SK-N-SH (cell line): Measurements from ENCODE around the gene WDR49. TPM values are rescaled to one million over a fixed set of nuclear protein-coding genes. Genes with fewer than 3 reads are reported as not detected.

Source experiments
- CTCF ChIA-PET: fragments of 300-600, 350-600 bp; formaldehyde crosslinking; extraction: SDS; loops from one replicate; lab custom pipeline; 2021; lab: Yijun Ruan, JAX
- POLR2A ChIA-PET: fragments of 350-600 bp; sonication (Branson Sonifier 250); formaldehyde crosslinking; extraction: SDS; loops from one replicate; lab custom pipeline; 2020; ENCODE audit warnings: antibody characterized with exemption, inconsistent platforms; lab: Yijun Ruan, JAX
- DNase-seq: peaks from one replicate; pipeline ENCODE4 v3.0.0; 2012
- H2AFZ ChIP-seq: fragments of 200-600 bp; sonication (generic); 2 replicates; pipeline ENCODE4 v1.8.1; 2016; ENCODE audit warnings: antibody characterized with exemption, mild to moderate bottlenecking, low read depth
- H3F3A ChIP-seq: fragments of 200-600 bp; sonication (generic); replicated peaks from 2 replicates; pipeline ENCODE3; 2016; ENCODE audit warnings: antibody characterized with exemption, mild to moderate bottlenecking; ENCODE audit not compliant: insufficient read depth
- H3K27ac ChIP-seq, 2 experiments: fragments of 200-500 bp in 1 of 2; fragments of 200-600 bp in 1 of 2; sonication (Bioruptor generic) in 1 of 2; sonication (generic), shearing (Covaris generic) in 1 of 2; 2 replicates each; pipeline versions ENCODE4 v1.5.1 to v1.6.1; 2014 to 2016; ENCODE audit warnings: low read depth in 2 of 2, inconsistent platforms in 1 of 2, low read length in 1 of 2, mild to moderate bottlenecking in 1 of 2, mixed read lengths in 1 of 2
- H3K27me3 ChIP-seq: fragments of 200-600 bp; sonication (generic), shearing (Covaris generic); 2 replicates; pipeline ENCODE4 v1.6.1; 2016; ENCODE audit warnings: mixed run types; ENCODE audit not compliant: insufficient read depth
- H3K36me3 ChIP-seq, 2 experiments: fragments of 200-500 bp in 1 of 2; fragments of 200-600 bp in 1 of 2; sonication (Bioruptor generic) in 1 of 2; sonication (generic) in 1 of 2; replicated peaks in 1 of 2; 2 replicates each; pipeline versions ENCODE3 to v1.5.1; 2014 to 2016; ENCODE audit warnings: low read length in 1 of 2, mild to moderate bottlenecking in 1 of 2; ENCODE audit not compliant: insufficient read depth in 2 of 2, control insufficient read depth in 1 of 2
- H3K4me1 ChIP-seq, 2 experiments: fragments of 200-500 bp in 1 of 2; fragments of 200-600 bp in 1 of 2; sonication (Bioruptor generic) in 1 of 2; sonication (generic), shearing (Covaris generic) in 1 of 2; 2 replicates each; pipeline versions ENCODE4 v1.5.1 to v1.6.1; 2014 to 2016; ENCODE audit warnings: low read depth in 1 of 2, low read length in 1 of 2, mixed run types in 1 of 2; ENCODE audit not compliant: insufficient read depth in 2 of 2, control insufficient read depth in 1 of 2
- H3K4me2 ChIP-seq: fragments of 200-600 bp; sonication (generic), shearing (Covaris generic); 2 replicates; pipeline ENCODE4 v1.6.1; 2017; ENCODE audit warnings: mixed run types
- H3K4me3 ChIP-seq, 2 experiments: fragments of 200-500 bp in 1 of 2; fragments of 200-600 bp in 1 of 2; sonication (Bioruptor generic) in 1 of 2; sonication (generic), shearing (Covaris generic) in 1 of 2; 2 replicates each; pipeline versions ENCODE4 v1.5.1 to v1.8.1; 2014 to 2016; ENCODE audit warnings: low read depth in 2 of 2, inconsistent platforms in 1 of 2, low read length in 1 of 2, mild to moderate bottlenecking in 1 of 2, mixed read lengths in 1 of 2, moderate library complexity in 1 of 2
- H3K79me2 ChIP-seq: fragments of 200-600 bp; sonication (generic); 2 replicates; pipeline ENCODE4 v1.8.1; 2017; ENCODE audit warnings: mild to moderate bottlenecking; ENCODE audit not compliant: insufficient read depth
- H3K9ac ChIP-seq: fragments of 200-600 bp; sonication (generic); 2 replicates; pipeline ENCODE4 v1.6.1; 2017; ENCODE audit warnings: mixed run types
- H3K9me2 ChIP-seq: fragments of 200-600 bp; sonication (generic); 2 replicates; pipeline ENCODE4 v1.6.1; 2017; ENCODE audit warnings: mixed run types
- H3K9me3 ChIP-seq: fragments of 200-600 bp; sonication (generic); 2 replicates; pipeline ENCODE4 v1.6.1; 2017; ENCODE audit warnings: mixed run types, mild to moderate bottlenecking, moderate library complexity
- H4K20me1 ChIP-seq: fragments of 200-600 bp; sonication (generic); 2 replicates; pipeline ENCODE4 v1.6.1; 2017; ENCODE audit warnings: mild to moderate bottlenecking, mixed run types; ENCODE audit not compliant: insufficient read depth
- CHD2 ChIP-seq: fragments of 150-350 bp; IDR thresholded peaks from 2 replicates; pipeline ENCODE4 v1.6.1; 2018; ENCODE audit warnings: low read length; ENCODE audit not compliant: partially characterized antibody
- EP300 ChIP-seq, 2 experiments: IDR thresholded peaks; 2 replicates each; pipeline versions ENCODE4 v1.4.0 to v1.6.1; 2012; ENCODE audit warnings: borderline replicate concordance in 1 of 2, low read depth in 1 of 2, low read length in 1 of 2
- FOSL2 ChIP-seq: IDR thresholded peaks from 2 replicates; pipeline ENCODE4 v1.4.0; 2012; ENCODE audit warnings: low read depth, mild to moderate bottlenecking, moderate library complexity, borderline replicate concordance
- FOXM1 ChIP-seq: IDR thresholded peaks from 2 replicates; pipeline ENCODE4 v1.4.0; 2012; ENCODE audit warnings: low read depth, mild to moderate bottlenecking
- GABPA ChIP-seq: IDR thresholded peaks from 2 replicates; pipeline ENCODE4 v1.4.0; 2012; ENCODE audit warnings: low read depth, mild to moderate bottlenecking
- GATA2 ChIP-seq: sonication (generic); formaldehyde crosslinking; IDR thresholded peaks from 2 replicates; pipeline ENCODE4 v1.5.0; 2020; ENCODE audit warnings: mild to moderate bottlenecking, missing genetic modification reagents
- IRF3 ChIP-seq: fragments of 150-350 bp; IDR thresholded peaks from 2 replicates; pipeline ENCODE4 v1.6.1; 2016; ENCODE audit warnings: mild to moderate bottlenecking, low read depth, low read length
- JUND ChIP-seq: IDR thresholded peaks from 2 replicates; pipeline ENCODE4 v1.4.0; 2012
- MEF2A ChIP-seq: IDR thresholded peaks from 2 replicates; pipeline ENCODE4 v1.4.0; 2012; ENCODE audit warnings: low read depth, borderline replicate concordance
- MXI1 ChIP-seq: IDR thresholded peaks from 2 replicates; pipeline ENCODE4 v1.6.1; 2012; ENCODE audit warnings: mild to moderate bottlenecking, low read depth, low read length, improper control_type of control experiment
- NFIC ChIP-seq: IDR thresholded peaks from 2 replicates; pipeline ENCODE4 v1.4.0; 2012; ENCODE audit warnings: borderline replicate concordance
- NRF1 ChIP-seq: IDR thresholded peaks from 2 replicates; pipeline ENCODE4 v1.6.1; 2012; ENCODE audit warnings: low read depth, mild to moderate bottlenecking, low read length
- POLR2AphosphoS5 ChIP-seq: IDR thresholded peaks from 2 replicates; pipeline ENCODE4 v1.6.1; 2012; ENCODE audit warnings: low read depth, low read length
- RFX5 ChIP-seq: IDR thresholded peaks from 2 replicates; pipeline ENCODE4 v1.6.1; 2012; ENCODE audit warnings: mild to moderate bottlenecking, improper control_type of control experiment, low read length
- RXRA ChIP-seq: IDR thresholded peaks from 2 replicates; pipeline ENCODE4 v1.4.0; 2012; ENCODE audit warnings: low read depth, mild to moderate bottlenecking, borderline replicate concordance
- SIN3A ChIP-seq: IDR thresholded peaks from 2 replicates; pipeline ENCODE4 v1.6.1; 2012; ENCODE audit warnings: low read depth, mild to moderate bottlenecking, low read length, moderate library complexity, borderline replicate concordance
- SMC3 ChIP-seq: IDR thresholded peaks from 2 replicates; pipeline ENCODE4 v1.6.1; 2012; ENCODE audit warnings: low read depth, low read length, improper control_type of control experiment
- TCF12 ChIP-seq: IDR thresholded peaks from 2 replicates; pipeline ENCODE4 v1.4.0; 2012
- TEAD4 ChIP-seq: IDR thresholded peaks from 2 replicates; pipeline ENCODE4 v1.4.0; 2012; ENCODE audit warnings: mild to moderate bottlenecking, borderline replicate concordance; ENCODE audit not compliant: insufficient read depth
- WGBS: methylation state at CpG from one replicate; pipeline ENCODE4 v1.1.6; 2017; ENCODE audit warnings: low lambda C conversion rate; 5-methylcytosine and 5-hydroxymethylcytosine counted together
- polyA plus RNA-seq, 3 experiments: library from polyadenylated mRNA; depleted of rRNA; stranded (reverse); fragments of >200 nt; gene quantifications; 2 replicates each; pipeline ENCODE4 v1.2.3, GENCODE V29; 2012
- TF ChIP-seq, protein P1 (sequence below): IDR thresholded peaks from 2 replicates; pipeline ENCODE4 v1.4.0; 2012; ENCODE audit warnings: low read depth, borderline replicate concordance
- TF ChIP-seq, protein P2 (sequence below): IDR thresholded peaks from 2 replicates; pipeline ENCODE4; 2012
- TF ChIP-seq, protein P3 (sequence below): IDR thresholded peaks from 2 replicates; pipeline ENCODE4 v1.6.1; 2012; ENCODE audit warnings: mild to moderate bottlenecking, low read depth, low read length, moderate library complexity

Gene WDR49
- polyA plus RNA-seq, 1 of the 3 experiments (the other 2 are of a cell fraction), result not detected

GRCh38 chr3:167521006-167521355 is 132.8 kb downstream of the WDR49 start:
- no peak overlapping the region for H2AFZ ChIP-seq
- H4K20me1 ChIP-seq, result no peaks in the 10 kb centered on the region
- DNase-seq, result no peak
- ChIA-PET CTCF (interaction anchor here (0.6 to 1.3 kb wide), 2 partner anchors 86 to 933 kb away, joined by 3 read pairs; no protein-coding TSS in a partner anchor), POLR2A (no interaction called here)
- no peak overlapping the region for H3K9ac ChIP-seq
- H3F3A ChIP-seq, result no peaks in the 10 kb centered on the region
- H3K27ac ChIP-seq, result no peak overlapping the region
- H3K79me2 ChIP-seq, result no peaks in the 10 kb centered on the region
- H3K4me3 ChIP-seq, result no peak overlapping the region
- H3K4me1 ChIP-seq, result no peaks in the 10 kb centered on the region
- H3K9me3 ChIP-seq, result no peaks in the 10 kb centered on the region
- H3K36me3 ChIP-seq, result no peaks in the 10 kb centered on the region
- no peak overlapping the region for H3K4me2 ChIP-seq
- no peaks in the 10 kb centered on the region for H3K9me2 ChIP-seq
- H3K27me3 ChIP-seq, result no peaks in the 10 kb centered on the region
- no peak for TF ChIP-seq NFIC
- TF ChIP-seq GATA2 (CRISPR knock-in tag), result no peak
- TF ChIP-seq CHD2, result no peak
- no peak for TF ChIP-seq TCF12
- TF ChIP-seq SIN3A, result no peak
- no peak for TF ChIP-seq SMC3
- TF ChIP-seq NRF1, result no peak
- TF ChIP-seq MEF2A, result no peak

GRCh38 chr3:167520266-167521005 is 133.3 kb downstream of the WDR49 start:
- H3K9me2 ChIP-seq, result no peaks in the 10 kb centered on the region
- H3K27ac ChIP-seq, result no peak overlapping the region
- no peak overlapping the region for H3K9ac ChIP-seq
- H3K9me3 ChIP-seq, result no peaks in the 10 kb centered on the region
- TF ChIP-seq SIN3A (no peak), FOXM1 (no peak), RXRA (no peak), JUND (no peak), MXI1 (no peak), NRF1 (no peak), EP300 (IDR thresholded peaks at IDR 0.05; ENCODE audit: borderline replicate concordance in 1 of 2, low read depth in 1 of 2, low read length in 1 of 2) (no peak), POLR2AphosphoS5 (no peak), TEAD4 (no peak), GATA2 (CRISPR knock-in tag) (no peak), GABPA (no peak), SMC3 (no peak), RFX5 (no peak), MEF2A (no peak), FOSL2 (no peak), IRF3 (no peak)
- TF ChIP-seq, protein P1, sequence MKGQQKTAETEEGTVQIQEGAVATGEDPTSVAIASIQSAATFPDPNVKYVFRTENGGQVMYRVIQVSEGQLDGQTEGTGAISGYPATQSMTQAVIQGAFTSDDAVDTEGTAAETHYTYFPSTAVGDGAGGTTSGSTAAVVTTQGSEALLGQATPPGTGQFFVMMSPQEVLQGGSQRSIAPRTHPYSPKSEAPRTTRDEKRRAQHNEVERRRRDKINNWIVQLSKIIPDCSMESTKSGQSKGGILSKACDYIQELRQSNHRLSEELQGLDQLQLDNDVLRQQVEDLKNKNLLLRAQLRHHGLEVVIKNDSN, result no peak
- TF ChIP-seq, protein P2, sequence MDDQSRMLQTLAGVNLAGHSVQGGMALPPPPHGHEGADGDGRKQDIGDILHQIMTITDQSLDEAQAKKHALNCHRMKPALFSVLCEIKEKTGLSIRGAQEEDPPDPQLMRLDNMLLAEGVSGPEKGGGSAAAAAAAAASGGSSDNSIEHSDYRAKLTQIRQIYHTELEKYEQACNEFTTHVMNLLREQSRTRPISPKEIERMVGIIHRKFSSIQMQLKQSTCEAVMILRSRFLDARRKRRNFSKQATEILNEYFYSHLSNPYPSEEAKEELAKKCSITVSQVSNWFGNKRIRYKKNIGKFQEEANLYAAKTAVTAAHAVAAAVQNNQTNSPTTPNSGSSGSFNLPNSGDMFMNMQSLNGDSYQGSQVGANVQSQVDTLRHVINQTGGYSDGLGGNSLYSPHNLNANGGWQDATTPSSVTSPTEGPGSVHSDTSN, result no peak
- TF ChIP-seq, protein P3, sequence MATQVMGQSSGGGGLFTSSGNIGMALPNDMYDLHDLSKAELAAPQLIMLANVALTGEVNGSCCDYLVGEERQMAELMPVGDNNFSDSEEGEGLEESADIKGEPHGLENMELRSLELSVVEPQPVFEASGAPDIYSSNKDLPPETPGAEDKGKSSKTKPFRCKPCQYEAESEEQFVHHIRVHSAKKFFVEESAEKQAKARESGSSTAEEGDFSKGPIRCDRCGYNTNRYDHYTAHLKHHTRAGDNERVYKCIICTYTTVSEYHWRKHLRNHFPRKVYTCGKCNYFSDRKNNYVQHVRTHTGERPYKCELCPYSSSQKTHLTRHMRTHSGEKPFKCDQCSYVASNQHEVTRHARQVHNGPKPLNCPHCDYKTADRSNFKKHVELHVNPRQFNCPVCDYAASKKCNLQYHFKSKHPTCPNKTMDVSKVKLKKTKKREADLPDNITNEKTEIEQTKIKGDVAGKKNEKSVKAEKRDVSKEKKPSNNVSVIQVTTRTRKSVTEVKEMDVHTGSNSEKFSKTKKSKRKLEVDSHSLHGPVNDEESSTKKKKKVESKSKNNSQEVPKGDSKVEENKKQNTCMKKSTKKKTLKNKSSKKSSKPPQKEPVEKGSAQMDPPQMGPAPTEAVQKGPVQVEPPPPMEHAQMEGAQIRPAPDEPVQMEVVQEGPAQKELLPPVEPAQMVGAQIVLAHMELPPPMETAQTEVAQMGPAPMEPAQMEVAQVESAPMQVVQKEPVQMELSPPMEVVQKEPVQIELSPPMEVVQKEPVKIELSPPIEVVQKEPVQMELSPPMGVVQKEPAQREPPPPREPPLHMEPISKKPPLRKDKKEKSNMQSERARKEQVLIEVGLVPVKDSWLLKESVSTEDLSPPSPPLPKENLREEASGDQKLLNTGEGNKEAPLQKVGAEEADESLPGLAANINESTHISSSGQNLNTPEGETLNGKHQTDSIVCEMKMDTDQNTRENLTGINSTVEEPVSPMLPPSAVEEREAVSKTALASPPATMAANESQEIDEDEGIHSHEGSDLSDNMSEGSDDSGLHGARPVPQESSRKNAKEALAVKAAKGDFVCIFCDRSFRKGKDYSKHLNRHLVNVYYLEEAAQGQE, result no peak
- no peak overlapping the region for H2AFZ ChIP-seq
- no peaks in the 10 kb centered on the region for H3K27me3 ChIP-seq
- H3K79me2 ChIP-seq, result no peaks in the 10 kb centered on the region
- DNase-seq, result no peak
- H3K4me2 ChIP-seq, result no peak overlapping the region
- H3K4me1 ChIP-seq, result no peaks in the 10 kb centered on the region
- H3F3A ChIP-seq, result no peaks in the 10 kb centered on the region
- H3K4me3 ChIP-seq, result no peak overlapping the region
- H4K20me1 ChIP-seq, result no peaks in the 10 kb centered on the region
- POLR2A ChIA-PET, result no interaction called here
- H3K36me3 ChIP-seq, result no peaks in the 10 kb centered on the region
- WGBS, result 64% methylated on average over 2 of the region's 2 CpGs
- CTCF ChIA-PET, result no interaction called here
